Astrocyte (in vitro differentiated cells and primary cell): ENCODE measurements around the gene NTM. TPM values are rescaled to one million over a fixed set of nuclear protein-coding genes. Genes with fewer than 3 reads are reported as not detected.

Experiments
- DNase-seq: peaks from one replicate; pipeline ENCODE4 v3.0.0-alpha.2; 2010; ENCODE audit warnings: low read depth
- FAIRE-seq: peaks from 2 replicates; lab custom pipeline; 2011; peaks lifted over from hg19 to GRCh38; lab: Jason Lieb, UNC
- H2AFZ ChIP-seq: 2 replicates; pipeline ENCODE4 v1.6.0; 2012; ENCODE audit warnings: low read depth, low read length, inconsistent platforms
- H3K27ac ChIP-seq: 2 replicates; pipeline ENCODE4 v1.5.1; 2011; ENCODE audit warnings: low read depth, low read length, inconsistent platforms
- H3K27me3 ChIP-seq: 2 replicates; pipeline ENCODE4 v1.6.0; 2011; ENCODE audit warnings: low read length, inconsistent platforms; ENCODE audit not compliant: insufficient read depth
- H3K36me3 ChIP-seq: 2 replicates; pipeline ENCODE4 v1.5.1; 2011; ENCODE audit warnings: low read length, inconsistent platforms; ENCODE audit not compliant: insufficient read depth
- H3K4me1 ChIP-seq: 2 replicates; pipeline ENCODE4 v1.5.1; 2011; ENCODE audit warnings: low read length, inconsistent platforms; ENCODE audit not compliant: insufficient read depth
- H3K4me2 ChIP-seq: 2 replicates; pipeline ENCODE4 v1.6.0; 2012; ENCODE audit warnings: low read length, inconsistent platforms
- H3K4me3 ChIP-seq: 2 replicates; pipeline ENCODE4 v1.5.1; 2011; ENCODE audit warnings: low read depth, mild to moderate bottlenecking, low read length, inconsistent platforms; ENCODE audit not compliant: insufficient read depth
- H3K79me2 ChIP-seq: 2 replicates; pipeline ENCODE4 v1.6.0; 2012; ENCODE audit warnings: mild to moderate bottlenecking, low read length, inconsistent platforms; ENCODE audit not compliant: insufficient read depth
- H3K9ac ChIP-seq: 2 replicates; pipeline ENCODE4 v1.6.0; 2012; ENCODE audit warnings: mild to moderate bottlenecking, low read length, inconsistent platforms
- H3K9me3 ChIP-seq: 2 replicates; pipeline ENCODE4 v1.5.1; 2012; ENCODE audit warnings: low read depth, mild to moderate bottlenecking, low read length, inconsistent platforms; ENCODE audit not compliant: insufficient read depth
- H4K20me1 ChIP-seq: 2 replicates; pipeline ENCODE4 v1.6.0; 2012; ENCODE audit warnings: low read length, inconsistent platforms; ENCODE audit not compliant: insufficient read depth
- H3K27ac Mint-ChIP-seq: one replicate; pipeline ENCODE4 v1.8.0; 2021; ENCODE audit warnings: mild to moderate bottlenecking, mixed read lengths; ENCODE audit not compliant: unreplicated experiment
- H3K27me3 Mint-ChIP-seq: one replicate; pipeline ENCODE4 v1.8.0; 2021; ENCODE audit warnings: low read depth, mixed read lengths; ENCODE audit not compliant: unreplicated experiment
- H3K36me3 Mint-ChIP-seq: one replicate; pipeline ENCODE4 v1.8.0; 2021; ENCODE audit warnings: low read depth, mixed read lengths; ENCODE audit not compliant: unreplicated experiment
- H3K4me1 Mint-ChIP-seq: one replicate; pipeline ENCODE4 v1.8.0; 2021; ENCODE audit warnings: low read depth, mixed read lengths; ENCODE audit not compliant: unreplicated experiment
- H3K4me3 Mint-ChIP-seq: one replicate; pipeline ENCODE4 v1.8.0; 2021; ENCODE audit warnings: mild to moderate bottlenecking, moderate library complexity, mixed read lengths; ENCODE audit not compliant: unreplicated experiment
- H3K9me3 Mint-ChIP-seq: one replicate; pipeline ENCODE4 v1.8.0; 2021; ENCODE audit warnings: mild to moderate bottlenecking, mixed read lengths; ENCODE audit not compliant: unreplicated experiment
- EZH2 ChIP-seq: IDR thresholded peaks from 2 replicates; pipeline ENCODE4 v1.6.1; 2012; ENCODE audit warnings: mild to moderate bottlenecking, low read length, inconsistent platforms; ENCODE audit not compliant: insufficient read depth
- total RNA-seq: library from RNA; stranded (reverse); gene quantifications from 2 replicates; pipeline ENCODE4 v1.2.1, GENCODE V29; 2021
- TF ChIP-seq, protein P1 (sequence below): IDR thresholded peaks from 2 replicates; pipeline ENCODE4 v1.5.1; 2011; ENCODE audit warnings: low read depth, mild to moderate bottlenecking, inconsistent platforms, low read length, moderate library complexity; ENCODE audit not compliant: insufficient read depth

NTM gene
- total RNA-seq, 1 donor from 2014 or later = 98.2 TPM

- H3K9me3 ChIP-seq = no peaks in the 10 kb centered on the region
- H3K27ac Mint-ChIP-seq = no peak overlapping the region
- no peaks in the 10 kb centered on the region for H3K36me3 ChIP-seq
- H4K20me1 ChIP-seq = no peaks in the 10 kb centered on the region
- DNase-seq (no peak), FAIRE-seq (no peak)
- no peak overlapping the region for H3K27ac ChIP-seq
- peaks cover 39% of the 10 kb centered on the region for H3K27me3 ChIP-seq
- no peaks in the 10 kb centered on the region for H3K9me3 Mint-ChIP-seq
- TF ChIP-seq, protein P1, sequence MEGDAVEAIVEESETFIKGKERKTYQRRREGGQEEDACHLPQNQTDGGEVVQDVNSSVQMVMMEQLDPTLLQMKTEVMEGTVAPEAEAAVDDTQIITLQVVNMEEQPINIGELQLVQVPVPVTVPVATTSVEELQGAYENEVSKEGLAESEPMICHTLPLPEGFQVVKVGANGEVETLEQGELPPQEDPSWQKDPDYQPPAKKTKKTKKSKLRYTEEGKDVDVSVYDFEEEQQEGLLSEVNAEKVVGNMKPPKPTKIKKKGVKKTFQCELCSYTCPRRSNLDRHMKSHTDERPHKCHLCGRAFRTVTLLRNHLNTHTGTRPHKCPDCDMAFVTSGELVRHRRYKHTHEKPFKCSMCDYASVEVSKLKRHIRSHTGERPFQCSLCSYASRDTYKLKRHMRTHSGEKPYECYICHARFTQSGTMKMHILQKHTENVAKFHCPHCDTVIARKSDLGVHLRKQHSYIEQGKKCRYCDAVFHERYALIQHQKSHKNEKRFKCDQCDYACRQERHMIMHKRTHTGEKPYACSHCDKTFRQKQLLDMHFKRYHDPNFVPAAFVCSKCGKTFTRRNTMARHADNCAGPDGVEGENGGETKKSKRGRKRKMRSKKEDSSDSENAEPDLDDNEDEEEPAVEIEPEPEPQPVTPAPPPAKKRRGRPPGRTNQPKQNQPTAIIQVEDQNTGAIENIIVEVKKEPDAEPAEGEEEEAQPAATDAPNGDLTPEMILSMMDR = no peak
- TF ChIP-seq EZH2 = no peak
- H3K4me1 Mint-ChIP-seq = no peaks in the 10 kb centered on the region
- H3K9ac ChIP-seq = no peak overlapping the region
- peaks cover 42% of the 10 kb centered on the region for H3K27me3 Mint-ChIP-seq
- no peak overlapping the region for H3K4me3 Mint-ChIP-seq
- H3K36me3 Mint-ChIP-seq = no peaks in the 10 kb centered on the region
- H3K4me2 ChIP-seq = no peak overlapping the region
- H3K4me1 ChIP-seq = peaks cover 6% of the 10 kb centered on the region
- H2AFZ ChIP-seq = no peak overlapping the region
- H3K79me2 ChIP-seq = no peaks in the 10 kb centered on the region
- no peak overlapping the region for H3K4me3 ChIP-seq
These were observed 449.4 kb downstream of the NTM start for GRCh38 chr11:131819865-131820264.

- H3K9me3 Mint-ChIP-seq = no peaks in the 10 kb centered on the region
- no peak for FAIRE-seq
These were observed 452.1 kb downstream of the NTM start for GRCh38 chr11:131822506-131822905.

DNA sequence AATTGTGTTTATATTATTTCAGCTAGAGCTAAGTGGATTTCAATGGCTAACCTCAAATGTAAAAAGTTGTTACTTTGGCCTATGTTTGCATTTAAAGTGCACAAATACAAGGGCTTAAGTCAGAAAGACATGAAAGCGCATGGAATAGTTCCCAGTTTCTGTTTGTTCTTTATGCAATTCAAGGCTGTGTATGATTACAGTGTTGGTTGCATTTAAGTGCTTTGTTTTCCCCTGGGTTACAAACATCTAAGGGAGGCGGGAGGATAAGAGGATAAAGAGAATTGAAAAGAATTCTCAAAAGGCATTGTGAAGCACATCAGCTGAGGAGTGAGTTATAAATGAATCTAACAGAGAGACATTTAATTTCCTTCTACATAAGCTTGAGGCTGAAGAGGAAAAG, 453.4 kb downstream of the NTM start:
- no peak overlapping the region for H3K27ac ChIP-seq
- Mint-ChIP-seq H3K27me3 (peaks cover 30% of the 10 kb centered on the region), H3K9me3 (no peaks in the 10 kb centered on the region), H3K36me3 (no peaks in the 10 kb centered on the region), H3K4me3 (no peak overlapping the region), H3K4me1 (no peaks in the 10 kb centered on the region), H3K27ac (no peak overlapping the region)
- no peaks in the 10 kb centered on the region for H3K4me1 ChIP-seq
- no peak overlapping the region for H3K9ac ChIP-seq
- no peak overlapping the region for H3K4me2 ChIP-seq
- DNase-seq (no peak), FAIRE-seq (no peak)
- peaks cover 47% of the 10 kb centered on the region for H3K27me3 ChIP-seq
- no peaks in the 10 kb centered on the region for H4K20me1 ChIP-seq
- no peaks in the 10 kb centered on the region for H3K9me3 ChIP-seq
- H3K79me2 ChIP-seq = no peaks in the 10 kb centered on the region
- H3K36me3 ChIP-seq = no peaks in the 10 kb centered on the region
- no peak overlapping the region for H2AFZ ChIP-seq
- H3K4me3 ChIP-seq = no peak overlapping the region
- no peak for TF ChIP-seq EZH2
- TF ChIP-seq, protein P1 = no peak

More at GRCh38 chr11:131822506-131822905, 452.1 kb downstream of the NTM start:
- Histone ChIP-seq H2AFZ (no peak overlapping the region), H3K79me2 (no peaks in the 10 kb centered on the region), H4K20me1 (no peaks in the 10 kb centered on the region), H3K27ac (no peak overlapping the region), H3K36me3 (no peaks in the 10 kb centered on the region), H3K4me1 (no peaks in the 10 kb centered on the region), H3K9ac (no peak overlapping the region), H3K27me3 (peaks cover 47% of the 10 kb centered on the region), H3K4me2 (no peak overlapping the region), H3K9me3 (no peaks in the 10 kb centered on the region), H3K4me3 (no peak overlapping the region)
- DNase-seq = no peak
- peaks cover 39% of the 10 kb centered on the region for H3K27me3 Mint-ChIP-seq
- TF ChIP-seq, protein P1 = no peak
- TF ChIP-seq EZH2 = no peak
- no peaks in the 10 kb centered on the region for H3K36me3 Mint-ChIP-seq
- no peak overlapping the region for H3K27ac Mint-ChIP-seq
- H3K4me3 Mint-ChIP-seq = no peak overlapping the region
- no peaks in the 10 kb centered on the region for H3K4me1 Mint-ChIP-seq
